Pancreas (tissue), 10 donors: Measurements from ENCODE around the gene TMEM236. TPM values are rescaled to one million over a fixed set of nuclear protein-coding genes. Genes with fewer than 3 reads are reported as not detected.
A peak's percentile ranks its signal among the peaks of the same experiment; 100 is the strongest.

ENCODE experiments used
- ATAC-seq, 4 donors: fragments of 200-7000 bp; cut with Tn5 transposase; one replicate each; pipeline versions ENCODE4 v1.8.0 to v1.9.1; 2020; ENCODE audit warnings: mild to moderate bottlenecking in 4 of 4, moderate library complexity in 4 of 4
- DNase-seq, 6 donors: peaks; one replicate each; pipeline ENCODE4 v3.0.0-alpha.2; 2020
- FAIRE-seq: peaks from 2 replicates; lab custom pipeline; 2012; peaks lifted over from hg19 to GRCh38; lab: Jason Lieb, UNC
- H3K27ac ChIP-seq, 4 donors: fragments of 200-600 bp; sonication (generic); 1 replicate in 3 of 4; 2 replicates in 1 of 4; pipeline versions ENCODE4 v1.5.0 to v1.8.0; 2020
- H3K27me3 ChIP-seq, 4 donors: fragments of 200-600 bp; one replicate each; pipeline ENCODE4 v1.8.0; 2021
- H3K36me3 ChIP-seq, 3 donors: fragments of 200-600 bp; sonication (generic) in 1 of 3; one replicate each; pipeline versions ENCODE4 v1.5.0 to v1.8.0; 2020 to 2021
- H3K4me1 ChIP-seq, 3 donors: fragments of 200-600 bp; one replicate each; pipeline ENCODE4 v1.8.0; 2021
- H3K4me3 ChIP-seq, 4 donors: fragments of 200-600 bp; sonication (generic) in 2 of 4; one replicate each; pipeline versions ENCODE4 v1.5.0 to v1.8.0; 2020 to 2021
- H3K9me3 ChIP-seq, 4 donors: fragments of 200-600 bp; one replicate each; pipeline ENCODE4 v1.8.0; 2021
- WGBS, 2 donors: extraction: QIAGEN DNeasy Blood & Tissue Kit; methylation state at CpG; one replicate each; pipeline ENCODE4 v1.1.7; 2013; 5-methylcytosine and 5-hydroxymethylcytosine counted together
- intact Hi-C, 3 donors: fragments of 100-400 bp; cut with DNase I; formaldehyde crosslinking; loops; one replicate each; pipeline versions ENCODE4 v1.11.1 to v1.14.2; 2022
- polyA plus RNA-seq, 2 donors: library from polyadenylated mRNA; stranded (reverse); fragments of 200-250 nt; gene quantifications; one replicate each; pipeline ENCODE4 v1.2.3, GENCODE V29; 2013
- total RNA-seq, 6 donors: library from RNA; stranded (reverse); fragmentation: NEBNext Ultra II Directional in 4 of 6; extraction: Animal tissue kit (Norgen Biotek cat#: 25700) in 4 of 6; gene quantifications; one replicate each; pipeline versions ENCODE4 v1.2.1 to v1.2.4, GENCODE V29; 2021 to 2023
- TF ChIP-seq, protein P1 (sequence below), 4 donors: fragments of 200-600 bp; sonication (generic) in 3 of 4; IDR thresholded peaks; one replicate each; pipeline versions ENCODE4 v1.5.0 to v1.8.0; 2021; ENCODE audit warnings: antibody characterized with exemption in 4 of 4
- donor health status: healthy with polysubstance abuse.
- donor health status: DM: no; HTN: no; CAD: no; lungs with moderate emphysema.
- donor health status: DM: no; HTN: no; CAD: no.
- donor health status: control.
- donor health status: control.
- donor health status: Bipolar disorder and iron deficiency.
- donor health status: DM: yes; HTN: yes; CAD: no.
- donor health status: DM: no; HTN: no; CAD: no.
- donor health status: DM: no; HTN: no; CAD: no.
- donor health status: DM: yes; HTN: yes; CAD: no.

The TMEM236 gene
- total and polyA plus RNA-seq, 8 donors: 0.22 to 1.4 (median 0.56) TPM

GRCh38 chr10:17795813-17796594, 44.0 kb downstream of the TMEM236 start:
- TF ChIP-seq, protein P1, sequence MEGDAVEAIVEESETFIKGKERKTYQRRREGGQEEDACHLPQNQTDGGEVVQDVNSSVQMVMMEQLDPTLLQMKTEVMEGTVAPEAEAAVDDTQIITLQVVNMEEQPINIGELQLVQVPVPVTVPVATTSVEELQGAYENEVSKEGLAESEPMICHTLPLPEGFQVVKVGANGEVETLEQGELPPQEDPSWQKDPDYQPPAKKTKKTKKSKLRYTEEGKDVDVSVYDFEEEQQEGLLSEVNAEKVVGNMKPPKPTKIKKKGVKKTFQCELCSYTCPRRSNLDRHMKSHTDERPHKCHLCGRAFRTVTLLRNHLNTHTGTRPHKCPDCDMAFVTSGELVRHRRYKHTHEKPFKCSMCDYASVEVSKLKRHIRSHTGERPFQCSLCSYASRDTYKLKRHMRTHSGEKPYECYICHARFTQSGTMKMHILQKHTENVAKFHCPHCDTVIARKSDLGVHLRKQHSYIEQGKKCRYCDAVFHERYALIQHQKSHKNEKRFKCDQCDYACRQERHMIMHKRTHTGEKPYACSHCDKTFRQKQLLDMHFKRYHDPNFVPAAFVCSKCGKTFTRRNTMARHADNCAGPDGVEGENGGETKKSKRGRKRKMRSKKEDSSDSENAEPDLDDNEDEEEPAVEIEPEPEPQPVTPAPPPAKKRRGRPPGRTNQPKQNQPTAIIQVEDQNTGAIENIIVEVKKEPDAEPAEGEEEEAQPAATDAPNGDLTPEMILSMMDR (IDR thresholded peaks at IDR 0.05): no peak
- FAIRE-seq (peak; percentile 74), ATAC-seq (no peak), DNase-seq (no peak)
- no peaks in the 10 kb centered on the region for H3K36me3 ChIP-seq
- no peak overlapping the region for H3K4me3 ChIP-seq
- H3K27ac ChIP-seq: no peak overlapping the region
- intact Hi-C loops: no loop called here
- H3K27me3 ChIP-seq: no peaks in the 10 kb centered on the region
- H3K4me1 ChIP-seq: peaks cover 6 to 24% (median 15%) of the 10 kb centered on the region in 3 donors
- H3K9me3 ChIP-seq: no peaks in the 10 kb centered on the region
- WGBS, 2 donors: 79 to 84% methylated on average over 17 of the region's 17 CpGs

DNA sequence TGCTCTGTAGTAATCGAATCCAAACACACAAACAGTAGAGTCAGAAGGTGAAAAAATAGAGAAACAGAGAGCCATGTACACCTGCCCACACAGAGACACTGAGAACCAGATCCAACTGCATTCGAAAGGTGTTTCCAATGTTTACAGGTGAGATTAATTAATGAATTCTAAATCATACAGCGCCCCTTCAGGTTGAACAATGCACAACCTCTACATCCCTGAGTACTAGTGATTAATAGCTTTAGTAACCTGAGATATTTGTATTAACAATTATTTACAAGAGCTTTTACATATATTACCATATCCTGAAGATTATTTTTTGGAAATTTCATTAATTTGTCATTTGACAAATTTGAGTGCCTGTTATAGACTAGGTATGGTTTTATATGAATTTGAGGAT, 49.5 kb downstream of the TMEM236 start:
- Histone ChIP-seq H3K27me3 (no peaks in the 10 kb centered on the region), H3K27ac (no peak overlapping the region), H3K9me3 (no peaks in the 10 kb centered on the region), H3K4me3 (no peak overlapping the region), H3K4me1 (no peaks in the 10 kb centered on the region), H3K36me3 (no peaks in the 10 kb centered on the region)
- FAIRE-seq (no peak), DNase-seq (no peak), ATAC-seq (peak in 3 of 4 donors; percentile 29 to 56 (median 51))
- intact Hi-C loops: no loop called here
- WGBS, 2 donors: 73 to 80% methylated on average over 3 of the region's 3 CpGs
- TF ChIP-seq, protein P1 (IDR thresholded peaks at IDR 0.05): no peak

- Histone ChIP-seq H3K36me3 (no peaks in the 10 kb centered on the region), H3K4me1 (no peaks in the 10 kb centered on the region), H3K4me3 (no peak overlapping the region), H3K27me3 (no peaks in the 10 kb centered on the region), H3K27ac (no peak overlapping the region), H3K9me3 (no peaks in the 10 kb centered on the region)
- ATAC-seq: no peak
- intact Hi-C loops: no loop called here
- no peak for FAIRE-seq
- TF ChIP-seq, protein P1 (IDR thresholded peaks at IDR 0.05): no peak
- no peak for DNase-seq
- WGBS, 2 donors: 93 to 96% methylated on average over 11 of the region's 11 CpGs
Measured at GRCh38 chr10:17802350-17802749, 50.3 kb downstream of the TMEM236 start.

DNA sequence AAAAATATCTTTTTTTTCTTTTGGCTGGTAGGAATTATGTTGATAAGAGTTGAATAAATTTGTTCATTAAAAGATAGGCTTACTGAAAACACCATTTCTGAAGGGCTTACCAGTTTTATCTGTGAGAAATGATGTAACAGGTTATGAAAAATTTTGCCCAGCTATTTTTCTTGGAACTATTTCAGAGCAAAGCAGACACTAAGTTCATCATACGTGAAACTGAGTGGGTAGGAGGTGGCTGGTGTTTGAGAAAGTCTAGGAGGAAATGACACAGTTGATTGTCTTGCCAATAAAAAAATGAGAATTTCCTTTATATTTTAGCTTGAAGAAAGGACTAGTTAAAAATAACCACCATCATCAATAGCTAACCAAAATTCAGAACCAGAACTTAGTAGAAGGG, 51.0 kb downstream of the TMEM236 start:
- FAIRE-seq (no peak), ATAC-seq (peak in 1 of 4 donors; percentile 37), DNase-seq (no peak)
- Histone ChIP-seq H3K9me3 (no peaks in the 10 kb centered on the region), H3K4me3 (no peak overlapping the region), H3K4me1 (no peaks in the 10 kb centered on the region), H3K27ac (no peak overlapping the region), H3K36me3 (no peaks in the 10 kb centered on the region), H3K27me3 (no peaks in the 10 kb centered on the region)
- TF ChIP-seq, protein P1 (IDR thresholded peaks at IDR 0.05): no peak
- 22 to 36% methylated on average over 1 of the region's 1 CpG for WGBS, 2 donors
- intact Hi-C loops: no loop called here

- 64 to 75% methylated on average over 3 of the region's 3 CpGs for WGBS, 2 donors
- DNase-seq: no peak
- no peak for FAIRE-seq
- ATAC-seq: peak in 1 of 4 donors; percentile 25
- H3K27ac ChIP-seq: no peak overlapping the region
- no peaks in the 10 kb centered on the region for H3K36me3 ChIP-seq
- no peaks in the 10 kb centered on the region for H3K4me1 ChIP-seq
- no peaks in the 10 kb centered on the region for H3K27me3 ChIP-seq
- TF ChIP-seq, protein P1 (IDR thresholded peaks at IDR 0.05): no peak
- H3K4me3 ChIP-seq: no peak overlapping the region
- H3K9me3 ChIP-seq: no peaks in the 10 kb centered on the region
- intact Hi-C loops: no loop called here
Measured at GRCh38 chr10:17805330-17805729, 53.3 kb downstream of the TMEM236 start.
